ENCODE results near the gene JAGN1. TPM values are rescaled to one million over a fixed set of nuclear protein-coding genes. Genes with fewer than 3 reads are reported as not detected.

JAGN1 gene
- total and polyA plus RNA-seq, 9 of the 15 experiments (the other 6 are each of a cell fraction or from before 2014, with no cell fraction given): 31.6 to 77.8 (median 40.3) TPM

GRCh38 chr3:9841015-9841414 lies 49.4 kb upstream of the JAGN1 start:
- Histone ChIP-seq H3K9me1 (ENCODE audit: control insufficient read depth, insufficient read depth, low read length) (no peaks in the 10 kb centered on the region), H3K9me3 (replicated peaks; ENCODE audit: control insufficient read depth, insufficient read depth, low read depth, low read length) (no peaks in the 10 kb centered on the region), H3K9ac (ENCODE audit: insufficient read depth in 1 of 2, low read depth in 2 of 2, low read length in 2 of 2) (no peak overlapping the region), H3K27ac (ENCODE audit: extremely low read depth, low read depth, low read length) (no peak overlapping the region), H4K20me1 (replicated peaks; ENCODE audit: control insufficient read depth, insufficient read depth, low read length) (no peaks in the 10 kb centered on the region), H2AFZ (ENCODE audit: low read depth, low read length) (no peak overlapping the region), H3K27me3 (ENCODE audit: control insufficient read depth in 2 of 2, insufficient read depth in 2 of 2, low read length in 2 of 2) (no peaks in the 10 kb centered on the region), H3K36me3 (ENCODE audit: control insufficient read depth, insufficient read depth, low read length) (peaks cover 52% of the 10 kb centered on the region), H3K79me2 (ENCODE audit: control insufficient read depth, insufficient read depth, low read length) (peaks cover 15% of the 10 kb centered on the region), H3K4me1 (replicated peaks in 1 of 2; ENCODE audit: control insufficient read depth in 2 of 2, insufficient read depth in 2 of 2, low read length in 2 of 2) (peaks cover 7 to 23% of the 10 kb centered on the region in 2 experiments; a peak in 2 of 5 replicates), H3K4me3 (no peak overlapping the region), H3K4me2 (ENCODE audit: insufficient read depth, low read length) (no peak overlapping the region)
- ATAC-seq (no peak), FAIRE-seq (no peak), DNase-seq (ENCODE audit: extremely low read depth in 1 of 4, low spot score in 3 of 4) (no peak)
- ChIA-PET POLR2A (interaction anchor here (0.5 to 2.7 kb wide), 11 partner anchors 12 to 441 kb away, joined by 3 to 6 read pairs (median 3); partner anchors contain the start of genes ARPC4, PRRT3 and TADA3), CTCF (ENCODE audit: low intra/inter-chr PET ratio) (no interaction called here)
- in situ Hi-C loops (cut with MboI): loop anchor here (25.0 kb wide), 1 partner anchor 896 kb away; no protein-coding TSS in a partner anchor
- 80% methylated on average over 8 of the region's 8 CpGs for WGBS (ENCODE audit: insufficient coverage, low coverage, missing lambda C conversion rate)
- intact Hi-C loops (cut with micrococcal nuclease): loop anchor here (5.0 to 10.0 kb wide), 2 partner anchors 124 to 184 kb away; partner anchors contain the start of gene FANCD2
- BruUV-seq (replicated peaks): no TSS peak
- TF ChIP-seq KDM5B (IDR thresholded peaks at IDR 0.05; ENCODE audit: insufficient replicate concordance, low read depth, low read length) (no peak), MLLT1 (IDR thresholded peaks at IDR 0.05) (peak in 1 of 2 experiments; percentile 94; a peak in 2 of 4 replicates), ID3 (CRISPR knock-in tag; IDR thresholded peaks at IDR 0.05) (no peak), ID3 (tag; IDR thresholded peaks at IDR 0.05) (no peak), ZNF511 (CRISPR knock-in tag; IDR thresholded peaks at IDR 0.05) (no peak), RFX5 (IDR thresholded peaks at IDR 0.05; ENCODE audit: low read depth, low read length) (no peak), SREBF2 (CRISPR knock-in tag; IDR thresholded peaks at IDR 0.05) (no peak), BDP1 (IDR thresholded peaks at IDR 0.05; ENCODE audit: insufficient read depth, insufficient read length) (no peak), NKRF (IDR thresholded peaks at IDR 0.05; ENCODE audit: borderline replicate concordance) (no peak), FOSL1 (tag; conservative IDR thresholded peaks at IDR 0.05) (no peak), CREB3L1 (IDR thresholded peaks at IDR 0.05; ENCODE audit: borderline replicate concordance, low read depth) (peak; percentile 58; the same call in 1 of the 2 replicates), E4F1 (CRISPR knock-in tag; IDR thresholded peaks at IDR 0.05; ENCODE audit: borderline replicate concordance) (no peak), SIN3B (IDR thresholded peaks at IDR 0.05; ENCODE audit: low read depth) (no peak)

Measured in K562 (cell line).